Endothelial cell of umbilical vein (primary cell): ENCODE measurements around the gene ITIH4.

Source experiments
- CTCF ChIP-seq, 2 donors: IDR thresholded peaks; 1 replicate in 1 of 2; 2 replicates in 1 of 2; pipeline ENCODE4 v1.5.1; 2011; ENCODE audit warnings: low read length in 2 of 2, mild to moderate bottlenecking in 2 of 2, moderate library complexity in 2 of 2, control low read depth in 1 of 2, inconsistent platforms in 1 of 2, low read depth in 1 of 2; ENCODE audit not compliant: insufficient read depth in 1 of 2; ENCODE audit errors: extremely low read depth in 1 of 2
- EZH2 ChIP-seq: IDR thresholded peaks from 2 replicates; pipeline ENCODE4 v1.6.1; 2012; ENCODE audit warnings: borderline replicate concordance, low read depth, mild to moderate bottlenecking, moderate library complexity, low read length, inconsistent platforms; ENCODE audit not compliant: severe bottlenecking
- MAX ChIP-seq: IDR thresholded peaks from 2 replicates; pipeline ENCODE4 v1.6.1; 2011; ENCODE audit not compliant: insufficient read depth, insufficient read length
- POLR2A ChIP-seq: IDR thresholded peaks from 2 replicates; pipeline ENCODE4 v1.6.1; 2012; ENCODE audit warnings: low read depth, mild to moderate bottlenecking, control low read depth, low read length
- POLR2AphosphoS5 ChIP-seq: IDR thresholded peaks from 2 replicates; pipeline ENCODE4 v1.6.1; 2012; ENCODE audit warnings: low read depth, mild to moderate bottlenecking, control low read depth, low read length, moderate library complexity; ENCODE audit not compliant: insufficient read depth

GRCh38 chr3:52770496-52771333, 59.8 kb downstream of the ITIH4 start, which contains the start of gene NEK4:
- no peak for TF ChIP-seq CTCF (IDR thresholded peaks at IDR 0.05; ENCODE audit: extremely low read depth in 1 of 2, insufficient read depth in 1 of 2, low read depth in 1 of 2, low read length in 2 of 2)
- TF ChIP-seq MAX = no peak
- no peak for TF ChIP-seq EZH2
- peak; percentile 98 for TF ChIP-seq POLR2A
- peak; percentile 97 for TF ChIP-seq POLR2AphosphoS5
